22Rv1 (cell line): Measurements from ENCODE around the gene CYP26B1.

ENCODE experiments used
- CTCF ChIP-seq: fragments of 450-650 bp; IDR thresholded peaks from 2 replicates; pipeline ENCODE4 v1.5.1; 2017; ENCODE audit warnings: mild to moderate bottlenecking
- ZFX ChIP-seq: fragments of 450-650 bp; IDR thresholded peaks from 2 replicates; pipeline ENCODE4 v1.6.1; 2017; ENCODE audit warnings: antibody characterized with exemption, borderline replicate concordance

GRCh38 chr2:72084584-72084976 lies 63.1 kb downstream of the CYP26B1 start:
- no peak for TF ChIP-seq CTCF
- TF ChIP-seq ZFX = no peak
